Measurements from ENCODE around the gene RLBP1.

RLBP1 gene

DNA sequence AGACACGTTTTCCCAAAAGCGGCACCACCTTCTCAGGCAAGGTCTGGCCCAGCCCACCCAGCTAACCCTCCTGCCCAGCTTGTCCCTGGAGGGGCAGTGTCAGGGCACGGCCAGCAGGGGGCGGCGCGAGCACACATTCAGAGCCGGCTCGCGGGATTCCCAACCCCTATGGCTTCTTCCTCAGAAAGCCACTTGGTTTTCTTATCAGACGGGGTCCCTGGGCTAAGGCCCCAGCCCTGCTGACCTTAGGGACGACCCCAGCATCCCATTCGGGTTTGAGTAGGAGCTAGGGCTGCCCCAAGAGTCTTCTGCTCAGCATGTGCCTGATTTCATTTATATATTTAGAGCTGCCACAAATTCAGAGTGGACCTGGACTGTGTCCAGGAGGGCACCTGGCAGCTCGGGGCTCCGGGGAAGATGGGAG lies 14.5 kb downstream of the RLBP1 start:
- peak; percentile 98 for DNase-seq (ENCODE audit: low spot score)

DNA sequence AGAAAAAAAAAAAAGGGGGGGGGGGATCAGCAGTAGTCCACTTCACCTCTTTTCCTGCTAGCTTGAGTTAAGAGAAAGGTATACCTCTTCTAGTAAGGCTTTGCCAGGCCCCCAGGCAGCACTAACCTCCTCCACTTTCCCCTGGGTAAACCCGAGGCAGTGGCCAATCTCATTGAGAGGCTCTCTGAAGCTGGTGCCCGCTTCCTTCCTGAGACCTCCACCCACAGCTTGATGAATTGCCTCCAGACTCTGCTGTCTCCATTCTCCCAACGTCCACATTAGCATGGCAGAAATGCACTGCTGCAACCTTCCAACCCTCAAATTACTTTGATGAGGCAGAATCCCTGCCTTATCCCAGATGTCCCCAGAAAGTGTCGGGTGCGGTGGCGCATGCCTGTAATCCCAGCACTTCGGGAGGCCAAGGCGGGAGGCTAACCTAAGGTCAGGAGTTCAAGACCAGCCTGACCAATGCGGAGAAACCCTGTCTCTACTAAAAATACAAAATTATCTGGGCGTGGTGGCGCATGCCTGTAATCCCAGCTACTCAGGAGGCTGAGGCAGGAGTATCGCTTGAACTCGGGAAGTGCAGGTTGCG lies 15.3 kb downstream of the RLBP1 start:
- DNase-seq (ENCODE audit: low spot score) = no peak

DNA sequence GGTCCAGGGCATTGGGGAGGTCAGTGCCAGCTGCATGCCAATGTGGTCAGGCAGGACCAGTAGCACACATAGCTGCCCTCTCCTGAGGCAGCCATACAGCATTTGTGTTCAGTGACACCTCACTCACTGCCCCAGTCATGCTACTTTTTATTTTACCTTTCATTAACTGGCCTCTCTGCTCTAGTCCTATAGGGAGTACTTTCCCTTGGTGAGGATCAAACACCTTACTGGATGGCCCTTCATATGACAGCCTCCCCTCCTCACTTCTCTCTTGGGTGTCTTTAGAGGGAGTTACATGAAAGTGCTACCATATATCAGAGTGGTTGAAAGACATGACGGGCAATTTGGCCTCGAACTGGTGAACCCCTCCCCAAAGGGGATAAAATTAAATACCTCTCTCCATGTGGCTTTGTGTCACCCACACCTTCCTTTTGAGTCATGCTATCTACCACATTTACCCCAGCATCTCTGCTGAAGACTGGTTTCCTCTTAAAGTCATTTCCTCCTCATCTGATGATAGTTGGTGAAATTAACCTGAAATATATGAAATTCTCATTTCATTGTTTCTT lies 17.6 kb downstream of the RLBP1 start:
- no peak for DNase-seq (ENCODE audit: low spot score)

DNA sequence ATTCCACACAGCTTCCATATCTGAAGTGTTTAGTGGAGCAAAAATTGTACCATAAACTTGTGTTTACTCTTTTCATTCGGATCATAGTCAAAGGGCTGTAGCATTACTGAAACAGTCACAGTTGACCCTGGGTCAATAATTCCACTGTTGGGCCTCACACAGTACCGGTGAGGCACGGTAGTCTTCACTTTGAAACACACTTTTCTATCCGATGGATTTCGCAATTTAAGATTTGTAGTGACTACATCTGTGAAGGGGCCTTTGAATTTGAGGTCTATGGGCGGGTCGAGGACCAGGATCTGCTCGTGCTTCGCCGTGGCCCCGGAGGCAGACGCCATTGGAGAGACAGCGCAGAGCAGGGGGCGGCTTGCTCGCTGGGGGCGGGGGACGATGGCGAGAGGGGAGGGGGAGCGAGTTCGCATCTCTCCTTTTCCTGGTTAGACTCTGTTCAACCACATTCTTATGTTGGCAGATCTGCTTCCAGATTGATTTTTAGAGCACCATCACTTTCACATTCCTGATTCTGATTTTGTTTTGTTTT lies 19.8 kb downstream of the RLBP1 start:
- DNase-seq (ENCODE audit: low spot score) = no peak

DNA sequence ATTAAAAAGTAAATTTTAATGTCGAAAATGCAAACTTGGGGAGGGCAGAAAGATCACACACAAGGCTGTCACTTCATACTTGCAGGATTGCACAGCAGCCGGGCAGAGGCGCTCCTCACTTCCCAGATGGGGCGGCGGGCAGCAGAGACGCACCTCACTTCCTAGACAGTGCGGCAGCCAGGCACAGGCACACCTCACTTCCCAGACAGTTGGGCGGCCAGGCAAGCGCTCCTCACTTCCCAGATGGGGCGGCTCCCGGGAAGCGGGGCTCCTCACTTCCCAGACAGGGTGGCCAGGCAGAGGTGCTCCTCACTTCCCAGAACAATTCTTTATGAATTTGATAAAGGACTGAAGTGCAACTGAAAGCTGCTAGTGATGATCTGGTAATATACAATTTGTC lies 21.2 kb downstream of the RLBP1 start:
- no peak for DNase-seq (ENCODE audit: low spot score)

DNA sequence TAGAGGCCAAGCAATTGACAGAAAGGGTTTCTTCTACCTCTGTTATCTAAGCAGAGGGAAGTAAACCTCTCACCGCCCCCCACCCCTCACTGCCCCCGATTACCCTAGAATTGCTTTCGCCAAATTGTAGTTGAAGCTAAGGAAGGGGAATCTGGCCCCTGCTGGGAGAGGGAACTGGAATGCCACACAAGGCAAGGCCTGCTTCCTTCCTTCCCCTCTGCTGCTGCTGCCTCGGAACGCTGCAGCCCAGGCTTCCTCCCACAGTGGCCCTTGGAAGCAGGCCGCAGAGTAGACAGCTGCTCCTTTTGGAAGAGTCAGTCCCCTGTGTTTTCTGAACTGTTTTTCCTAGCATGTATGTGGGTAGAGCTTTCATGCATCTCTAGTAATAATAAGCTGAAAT lies 21.6 kb downstream of the RLBP1 start:
- no peak for DNase-seq (ENCODE audit: low spot score)

DNA sequence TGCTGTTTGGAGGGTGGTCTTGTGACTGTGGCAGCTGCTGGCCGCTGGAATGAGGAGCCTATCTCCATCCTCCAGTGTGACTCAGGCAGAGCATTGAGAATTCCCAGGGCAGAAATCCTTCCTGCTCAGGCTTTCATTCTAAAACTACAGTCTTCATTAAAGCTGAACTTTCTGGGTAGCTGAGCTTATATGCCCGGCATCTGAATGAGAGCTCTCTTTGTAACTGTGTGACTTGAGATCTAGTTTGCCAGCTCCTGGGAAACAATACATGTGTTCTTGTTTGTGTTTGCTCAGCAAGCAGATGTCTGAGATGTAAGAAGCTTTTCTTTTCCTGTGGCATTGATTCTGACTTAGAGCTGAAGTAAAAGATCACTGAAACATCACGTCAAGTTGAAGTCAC lies 22.4 kb downstream of the RLBP1 start:
- no peak for DNase-seq (ENCODE audit: low spot score)

DNA sequence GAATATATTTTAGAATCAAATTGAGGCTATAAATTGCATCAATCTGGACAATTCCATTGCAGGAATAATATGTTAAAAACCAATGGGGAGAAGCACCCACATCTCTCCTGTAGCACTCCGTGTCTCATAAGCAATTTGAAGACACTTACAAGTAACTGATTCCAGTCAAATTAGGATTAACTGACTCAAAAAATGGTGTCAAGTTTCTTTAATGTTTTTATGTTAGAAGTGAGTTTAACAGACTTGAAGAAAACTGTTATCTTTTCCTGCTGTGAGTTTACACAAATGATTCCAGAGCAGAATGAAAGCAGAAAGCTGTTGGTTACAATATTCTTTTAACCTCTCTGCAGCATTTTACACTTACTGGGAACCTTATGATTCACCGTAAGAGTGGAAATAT lies 23.2 kb downstream of the RLBP1 start:
- DNase-seq (ENCODE audit: low spot score) = no peak

DNA sequence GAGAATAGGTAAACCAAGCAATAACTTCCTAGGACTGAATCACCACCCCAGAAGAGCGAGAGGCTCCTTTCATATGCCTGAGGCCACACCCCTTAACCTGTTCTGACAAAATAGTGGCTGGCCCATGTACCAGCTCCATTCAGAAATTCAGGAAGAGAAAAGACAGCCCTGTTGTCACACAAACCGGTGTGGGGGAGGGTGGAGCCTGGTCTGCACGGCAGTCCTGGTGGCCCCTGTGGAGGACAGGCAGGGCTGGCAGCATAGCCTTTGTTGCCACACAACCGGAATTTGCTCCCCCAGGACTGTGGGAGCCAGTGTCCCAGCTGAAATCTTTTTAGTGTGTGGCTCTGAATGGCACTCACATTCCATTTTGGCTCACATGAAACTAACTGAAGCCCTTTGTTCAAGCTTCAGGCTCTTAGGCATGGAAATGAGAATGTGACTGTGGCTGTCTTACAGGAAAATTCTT lies 23.8 kb downstream of the RLBP1 start:
- no peak for DNase-seq (ENCODE audit: low spot score)

DNA sequence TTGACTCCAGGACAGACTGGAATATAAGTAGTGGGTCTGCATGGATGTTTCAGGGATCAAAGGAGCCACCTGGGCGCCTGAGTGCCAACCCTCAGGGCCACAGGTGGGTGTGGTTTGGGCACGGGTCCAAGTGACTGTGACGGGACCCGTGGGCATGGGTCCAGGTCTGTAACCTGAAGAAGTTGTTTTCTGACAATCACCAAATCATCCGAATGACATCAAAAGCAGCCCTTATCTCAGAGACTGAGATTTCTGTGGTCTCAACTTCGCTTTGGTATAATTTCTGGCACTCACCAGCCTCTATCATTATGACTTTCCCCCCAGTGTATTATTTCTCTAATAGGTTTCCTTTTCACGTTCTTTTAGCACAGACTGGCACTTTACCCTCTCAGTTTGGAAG lies 24.4 kb downstream of the RLBP1 start:
- no peak for DNase-seq (ENCODE audit: low spot score)

DNA sequence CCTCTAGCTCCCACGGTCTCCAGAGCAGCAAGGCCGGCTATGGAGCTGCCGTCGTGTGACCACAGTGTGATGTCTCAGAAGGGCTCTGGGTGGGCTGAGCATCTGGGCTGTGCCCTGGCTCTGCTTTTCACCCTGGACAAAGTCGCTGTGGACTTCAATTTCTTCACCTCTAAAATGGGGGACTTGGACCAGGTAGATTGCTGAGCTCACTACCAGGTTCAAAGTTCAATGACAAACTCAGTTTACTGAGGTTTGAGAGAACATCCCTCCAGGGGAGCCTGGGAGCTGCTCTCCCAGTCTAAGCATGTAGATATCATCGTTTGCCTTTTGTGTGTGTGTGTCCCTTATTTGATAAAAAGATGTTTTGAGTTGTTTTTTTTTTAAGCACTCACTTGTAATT lies 25.1 kb downstream of the RLBP1 start:
- DNase-seq (ENCODE audit: low spot score) = no peak

DNA sequence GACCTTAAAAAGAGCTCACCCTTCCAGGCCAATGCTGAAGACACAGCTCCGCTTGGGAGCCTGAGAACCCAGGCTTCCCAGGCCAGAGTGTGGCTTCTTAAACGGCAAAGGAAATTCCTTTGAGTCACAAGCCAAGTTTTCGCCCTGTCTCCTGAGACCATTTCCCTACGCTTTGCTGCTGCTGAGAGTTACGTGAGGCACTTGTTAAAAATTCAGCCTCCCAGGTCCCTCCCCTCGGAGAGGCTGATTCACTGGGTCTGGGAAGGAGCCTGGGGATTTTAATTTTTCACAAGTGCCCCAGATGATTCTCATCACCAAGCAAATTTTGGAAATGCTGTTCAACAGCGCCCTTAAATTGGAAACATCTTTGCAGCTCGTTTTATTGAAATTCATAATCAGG lies 25.5 kb downstream of the RLBP1 start:
- DNase-seq (ENCODE audit: low spot score) = no peak

DNA sequence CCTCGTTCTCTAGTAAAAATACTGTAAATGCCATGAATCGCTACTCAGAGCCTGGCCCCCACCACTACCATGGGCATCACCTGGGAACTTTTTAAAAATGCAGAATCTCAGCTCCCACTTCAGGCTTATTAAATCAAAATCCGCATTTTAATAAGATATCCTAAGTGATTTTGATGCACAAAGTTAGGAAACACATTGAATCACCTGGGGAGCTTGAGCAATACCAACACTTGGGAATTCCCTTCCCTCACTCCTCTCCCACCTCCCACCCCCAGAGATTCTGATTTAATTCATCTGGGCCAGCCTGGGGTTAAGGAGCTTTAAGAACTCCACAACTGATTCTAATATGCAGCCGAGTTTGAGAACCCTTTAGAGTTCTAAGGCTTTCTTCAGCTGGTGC lies 26.8 kb downstream of the RLBP1 start:
- no peak for DNase-seq (ENCODE audit: low spot score)

DNA sequence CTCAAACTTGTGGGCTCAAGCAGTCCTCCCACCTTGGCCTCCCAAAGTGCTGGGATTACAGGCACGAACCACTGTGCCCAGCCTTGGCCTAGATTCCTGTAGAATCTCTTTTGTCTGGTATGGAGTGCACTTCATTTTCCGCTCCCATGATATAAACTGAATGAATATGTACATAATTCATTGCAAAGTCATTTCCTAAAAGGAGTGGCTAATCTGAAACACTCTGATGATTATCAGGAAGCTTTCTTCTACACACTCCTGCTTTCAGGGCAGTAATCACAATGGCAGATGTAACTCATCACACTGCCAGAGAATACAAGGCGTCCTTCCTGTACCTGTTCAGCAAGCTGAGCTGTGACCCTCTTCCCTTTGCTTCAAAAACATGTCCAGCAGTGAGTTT lies 28.6 kb downstream of the RLBP1 start:
- no peak for DNase-seq (ENCODE audit: low spot score)

DNA sequence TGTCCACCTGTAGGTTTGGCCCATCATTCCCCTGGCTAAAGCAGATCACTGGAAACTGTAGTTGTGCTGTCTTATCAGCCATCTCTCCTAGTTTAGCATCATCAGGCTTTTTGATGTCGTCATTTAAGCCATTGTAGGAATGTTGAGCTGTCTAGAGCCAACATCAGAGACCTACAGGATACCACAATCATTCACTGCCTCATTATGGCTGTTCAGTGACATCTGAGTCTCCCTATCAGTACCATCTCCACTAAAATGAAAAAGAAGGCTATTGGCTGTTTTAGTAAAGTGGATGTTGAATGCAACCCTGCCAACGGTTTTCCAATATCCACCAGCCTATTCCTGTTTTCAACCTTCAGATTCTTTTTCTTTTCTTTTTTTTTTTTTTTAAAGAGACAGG lies 29.2 kb downstream of the RLBP1 start:
- DNase-seq (ENCODE audit: low spot score) = no peak

DNA sequence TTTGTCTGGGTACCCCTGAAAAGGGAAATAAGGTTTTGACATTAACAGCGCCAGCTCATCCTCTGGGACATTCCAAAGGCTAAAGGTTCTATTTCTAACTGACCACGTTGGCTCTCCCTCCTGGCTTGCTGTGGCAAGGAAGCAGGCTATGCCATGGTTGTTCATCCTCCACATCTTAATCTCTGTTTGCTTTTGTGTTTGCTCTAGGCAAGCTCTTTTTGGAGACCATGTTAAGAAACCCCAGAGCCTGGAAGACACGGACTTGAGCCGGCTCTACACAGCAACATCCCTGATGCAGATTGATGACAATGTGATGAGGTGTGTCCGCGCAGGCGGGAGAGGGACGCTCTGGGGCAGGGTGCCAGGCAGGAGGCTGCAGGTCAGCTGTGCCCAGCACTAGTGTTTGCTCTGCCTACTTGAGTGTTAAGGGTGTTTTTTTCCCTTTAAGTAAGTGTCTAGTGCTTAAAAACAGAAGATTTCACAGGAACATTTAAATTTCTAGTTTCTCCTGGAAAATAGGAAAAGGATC lies 33.3 kb downstream of the RLBP1 start:
- DNase-seq (ENCODE audit: low spot score) = no peak

DNA sequence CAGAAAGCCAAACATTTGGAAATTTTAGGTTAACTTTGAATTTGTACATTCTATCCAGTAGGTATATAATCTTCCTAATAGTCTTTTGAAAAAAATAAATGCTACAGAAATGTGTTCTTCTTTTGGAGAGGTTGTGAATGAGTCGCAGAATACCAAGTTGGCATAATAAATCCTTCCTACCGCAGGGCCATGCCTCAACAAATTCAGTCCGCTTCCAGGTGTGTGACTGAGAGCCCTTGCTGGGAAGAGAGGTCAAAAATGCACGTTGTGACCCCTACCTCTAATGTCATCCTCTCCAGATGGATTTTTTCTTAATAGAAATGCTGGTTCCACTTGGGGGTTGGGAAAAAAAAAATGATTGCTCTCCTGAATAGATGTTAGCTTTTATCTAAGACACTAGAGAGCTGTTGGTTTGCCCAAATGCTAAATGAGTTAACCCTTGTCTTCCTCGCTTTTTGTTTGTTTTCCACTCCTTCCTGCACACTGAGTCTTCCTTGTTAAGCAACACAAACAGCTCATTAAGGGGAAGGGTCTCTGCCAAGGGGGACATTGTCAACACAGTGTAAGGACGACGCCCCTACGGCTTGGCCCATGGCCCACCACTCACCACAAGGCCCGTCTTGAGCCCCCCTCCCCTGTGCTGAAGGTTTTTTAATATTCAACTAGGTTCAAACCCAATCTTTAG lies 33.9 kb downstream of the RLBP1 start:
- no peak for DNase-seq (ENCODE audit: low spot score)

DNA sequence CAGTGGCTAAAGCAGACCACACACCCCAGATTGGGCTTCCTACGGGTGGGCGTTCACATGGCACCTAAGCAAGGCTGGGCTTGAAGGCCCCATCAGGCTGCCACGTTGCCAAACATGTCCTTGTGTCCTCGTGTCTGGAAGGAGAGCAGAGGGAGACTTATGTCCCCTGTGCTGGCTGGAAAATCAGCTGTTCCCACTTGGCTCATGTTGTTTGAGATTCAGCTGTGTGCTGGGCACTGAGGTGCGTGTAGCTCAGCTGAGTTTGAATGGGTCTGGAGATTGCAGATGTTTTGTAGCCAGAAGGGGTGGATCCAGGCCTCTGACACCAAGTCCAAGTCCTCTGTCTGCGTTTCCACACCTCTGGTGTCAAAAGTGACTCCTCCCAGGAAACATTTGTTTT lies 34.6 kb downstream of the RLBP1 start:
- no peak for DNase-seq (ENCODE audit: low spot score)

DNA sequence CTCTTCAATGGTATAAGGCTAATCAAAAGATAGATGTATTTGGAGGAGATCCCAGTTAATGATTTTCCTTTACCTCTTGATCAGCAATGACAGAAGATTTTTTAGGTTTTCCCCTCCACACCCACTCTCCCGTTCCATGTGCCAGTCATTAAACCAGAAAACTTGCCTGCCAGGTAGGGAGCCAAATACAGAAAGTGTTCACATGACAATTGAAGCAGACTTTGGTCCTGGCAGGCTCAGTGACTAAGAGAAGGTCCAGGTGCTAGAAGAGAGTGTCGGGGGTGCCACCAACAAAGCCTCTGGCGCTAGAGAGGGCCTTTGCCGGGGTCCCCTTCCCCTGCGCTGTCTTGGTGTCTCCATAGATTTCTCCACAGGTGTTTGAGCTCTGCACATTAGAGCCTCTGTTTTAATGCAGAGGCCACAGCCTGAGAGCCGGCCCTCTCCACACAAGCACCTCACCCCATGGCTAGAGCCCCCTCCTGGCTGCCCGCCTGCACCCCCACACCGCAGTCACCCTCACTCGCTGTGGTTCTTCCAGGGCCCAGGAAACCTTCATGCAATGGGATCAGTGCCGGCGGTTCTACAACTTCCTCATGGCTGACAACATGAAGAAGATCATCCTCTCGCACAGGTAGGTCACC lies 36.4 kb downstream of the RLBP1 start:
- no peak for DNase-seq (ENCODE audit: low spot score)

DNA sequence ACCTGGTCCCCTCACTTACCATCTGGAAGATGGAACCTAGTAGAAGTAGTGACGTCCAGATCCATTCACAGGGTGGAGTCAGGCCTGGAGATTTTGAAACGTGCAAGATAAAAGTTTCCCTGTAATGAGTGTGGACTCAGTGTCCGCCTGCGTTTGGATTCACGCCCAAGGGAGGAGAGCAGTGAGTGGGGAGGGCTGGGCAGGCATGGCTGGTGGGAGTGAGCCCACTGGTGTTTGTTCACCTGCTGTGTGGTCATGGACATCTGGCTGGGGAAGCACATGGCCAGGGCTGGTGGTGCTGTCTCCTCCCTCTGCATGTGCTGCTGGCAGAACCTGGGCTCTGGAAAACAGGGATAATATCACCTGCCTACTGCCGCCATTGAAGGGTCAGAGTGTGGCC lies 37.0 kb downstream of the RLBP1 start:
- no peak for DNase-seq (ENCODE audit: low spot score)

DNA sequence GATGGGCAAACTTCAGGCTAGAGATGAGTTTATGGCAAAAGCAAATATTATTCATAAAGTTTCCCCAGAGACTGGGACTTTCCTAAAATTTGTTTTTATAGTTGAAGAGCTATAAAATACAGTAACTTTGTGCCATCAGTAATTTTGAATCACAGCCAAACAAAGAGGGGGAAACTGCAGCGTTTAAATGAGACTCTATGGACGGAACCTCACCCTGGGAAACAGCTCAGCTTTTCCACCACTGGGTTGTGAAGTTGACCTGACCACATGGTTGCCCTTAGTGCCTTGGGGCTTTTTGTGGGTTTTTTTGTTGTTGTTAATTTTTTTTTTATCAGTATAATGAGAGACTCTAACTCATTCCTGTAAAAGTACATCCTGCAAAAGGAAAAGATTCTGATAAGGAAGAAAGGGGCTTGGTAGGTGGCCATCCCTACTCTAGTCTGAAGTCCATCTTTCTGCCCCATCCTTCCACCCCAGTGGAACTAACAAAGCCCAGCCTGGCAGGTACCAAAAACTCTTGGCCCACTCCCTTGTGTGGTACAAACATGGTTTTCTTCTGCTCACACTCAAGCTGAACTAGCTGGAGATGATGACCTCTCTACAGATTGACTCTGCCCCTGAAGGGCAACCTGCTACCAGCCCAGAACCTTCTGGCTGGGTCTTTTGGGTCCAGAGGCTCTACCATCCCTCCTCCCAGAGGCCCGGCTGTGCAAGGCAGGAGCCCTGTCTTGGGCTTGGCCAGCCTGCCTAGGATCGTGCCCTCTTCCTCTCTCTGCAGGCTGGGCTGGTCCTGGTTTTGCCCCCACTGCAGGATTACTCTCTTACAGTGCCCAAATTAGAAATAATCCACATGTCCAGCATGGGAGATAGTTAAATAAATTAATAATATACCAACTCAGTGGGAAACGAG lies 41.2 kb downstream of the RLBP1 start:
- DNase-seq (ENCODE audit: low spot score) = no peak

Measured in HuH-7 (cell line).